PFSK-1 (cell line): ENCODE results near the gene MRPL21.

Experiments used
- POLR2AphosphoS5 ChIP-seq: IDR thresholded peaks from 2 replicates; pipeline ENCODE4 v1.6.1; 2012; ENCODE audit warnings: low read depth, mild to moderate bottlenecking, control low read depth, low read length, moderate library complexity
- SIN3A ChIP-seq: IDR thresholded peaks from 2 replicates; pipeline ENCODE4 v1.6.1; 2012; ENCODE audit warnings: mild to moderate bottlenecking, low read length, moderate library complexity, borderline replicate concordance; ENCODE audit not compliant: insufficient read depth
- TAF1 ChIP-seq: IDR thresholded peaks from 2 replicates; pipeline ENCODE4 v1.6.1; 2012; ENCODE audit warnings: low read length, control low read depth, borderline replicate concordance; ENCODE audit not compliant: insufficient read depth
- TF ChIP-seq, protein P1 (sequence below), 2 experiments: IDR thresholded peaks; 2 replicates each; pipeline versions ENCODE4 v1.6.1 to v1.8.0; 2011 to 2012; ENCODE audit warnings: low read depth in 2 of 2, low read length in 2 of 2, control low read depth in 1 of 2, inconsistent platforms in 1 of 2, mild to moderate bottlenecking in 1 of 2, moderate library complexity in 1 of 2; ENCODE audit not compliant: insufficient read depth in 1 of 2

GRCh38 chr11:68889948-68890446 lies 13.6 kb downstream of the MRPL21 start:
- TF ChIP-seq POLR2AphosphoS5: no peak
- TF ChIP-seq TAF1: no peak
- TF ChIP-seq, protein P1, sequence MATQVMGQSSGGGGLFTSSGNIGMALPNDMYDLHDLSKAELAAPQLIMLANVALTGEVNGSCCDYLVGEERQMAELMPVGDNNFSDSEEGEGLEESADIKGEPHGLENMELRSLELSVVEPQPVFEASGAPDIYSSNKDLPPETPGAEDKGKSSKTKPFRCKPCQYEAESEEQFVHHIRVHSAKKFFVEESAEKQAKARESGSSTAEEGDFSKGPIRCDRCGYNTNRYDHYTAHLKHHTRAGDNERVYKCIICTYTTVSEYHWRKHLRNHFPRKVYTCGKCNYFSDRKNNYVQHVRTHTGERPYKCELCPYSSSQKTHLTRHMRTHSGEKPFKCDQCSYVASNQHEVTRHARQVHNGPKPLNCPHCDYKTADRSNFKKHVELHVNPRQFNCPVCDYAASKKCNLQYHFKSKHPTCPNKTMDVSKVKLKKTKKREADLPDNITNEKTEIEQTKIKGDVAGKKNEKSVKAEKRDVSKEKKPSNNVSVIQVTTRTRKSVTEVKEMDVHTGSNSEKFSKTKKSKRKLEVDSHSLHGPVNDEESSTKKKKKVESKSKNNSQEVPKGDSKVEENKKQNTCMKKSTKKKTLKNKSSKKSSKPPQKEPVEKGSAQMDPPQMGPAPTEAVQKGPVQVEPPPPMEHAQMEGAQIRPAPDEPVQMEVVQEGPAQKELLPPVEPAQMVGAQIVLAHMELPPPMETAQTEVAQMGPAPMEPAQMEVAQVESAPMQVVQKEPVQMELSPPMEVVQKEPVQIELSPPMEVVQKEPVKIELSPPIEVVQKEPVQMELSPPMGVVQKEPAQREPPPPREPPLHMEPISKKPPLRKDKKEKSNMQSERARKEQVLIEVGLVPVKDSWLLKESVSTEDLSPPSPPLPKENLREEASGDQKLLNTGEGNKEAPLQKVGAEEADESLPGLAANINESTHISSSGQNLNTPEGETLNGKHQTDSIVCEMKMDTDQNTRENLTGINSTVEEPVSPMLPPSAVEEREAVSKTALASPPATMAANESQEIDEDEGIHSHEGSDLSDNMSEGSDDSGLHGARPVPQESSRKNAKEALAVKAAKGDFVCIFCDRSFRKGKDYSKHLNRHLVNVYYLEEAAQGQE (IDR thresholded peaks at IDR 0.05; ENCODE audit: insufficient read depth in 1 of 2, low read depth in 2 of 2, low read length in 2 of 2): no peak
- no peak for TF ChIP-seq SIN3A
